Pancreas (tissue), 10 donors: ENCODE measurements around the gene KCNN1. TPM values are rescaled to one million over a fixed set of nuclear protein-coding genes. Genes with fewer than 3 reads are reported as not detected.

Source experiments
- ATAC-seq, 4 donors: fragments of 200-7000 bp; cut with Tn5 transposase; one replicate each; pipeline versions ENCODE4 v1.8.0 to v1.9.1; 2020; ENCODE audit warnings: mild to moderate bottlenecking in 4 of 4, moderate library complexity in 4 of 4
- DNase-seq, 6 donors: peaks; one replicate each; pipeline ENCODE4 v3.0.0-alpha.2; 2020
- FAIRE-seq: peaks from 2 replicates; lab custom pipeline; 2012; peaks lifted over from hg19 to GRCh38; lab: Jason Lieb, UNC
- H3K27ac ChIP-seq, 4 donors: fragments of 200-600 bp; sonication (generic); 1 replicate in 3 of 4; 2 replicates in 1 of 4; pipeline versions ENCODE4 v1.5.0 to v1.8.0; 2020
- H3K27me3 ChIP-seq, 4 donors: fragments of 200-600 bp; one replicate each; pipeline ENCODE4 v1.8.0; 2021
- H3K36me3 ChIP-seq, 3 donors: fragments of 200-600 bp; sonication (generic) in 1 of 3; one replicate each; pipeline versions ENCODE4 v1.5.0 to v1.8.0; 2020 to 2021
- H3K4me1 ChIP-seq, 3 donors: fragments of 200-600 bp; one replicate each; pipeline ENCODE4 v1.8.0; 2021
- H3K4me3 ChIP-seq, 4 donors: fragments of 200-600 bp; sonication (generic) in 2 of 4; one replicate each; pipeline versions ENCODE4 v1.5.0 to v1.8.0; 2020 to 2021
- H3K9me3 ChIP-seq, 4 donors: fragments of 200-600 bp; one replicate each; pipeline ENCODE4 v1.8.0; 2021
- CTCF ChIP-seq, 4 donors: fragments of 200-600 bp; sonication (generic) in 3 of 4; IDR thresholded peaks; one replicate each; pipeline versions ENCODE4 v1.5.0 to v1.8.0; 2021; ENCODE audit warnings: antibody characterized with exemption in 4 of 4
- WGBS, 2 donors: extraction: QIAGEN DNeasy Blood & Tissue Kit; methylation state at CpG; one replicate each; pipeline ENCODE4 v1.1.7; 2013; 5-methylcytosine and 5-hydroxymethylcytosine counted together
- intact Hi-C, 3 donors: fragments of 100-400 bp; cut with DNase I; formaldehyde crosslinking; loops; one replicate each; pipeline versions ENCODE4 v1.11.1 to v1.14.2; 2022
- polyA plus RNA-seq, 2 donors: library from polyadenylated mRNA; stranded (reverse); fragments of 200-250 nt; gene quantifications; one replicate each; pipeline ENCODE4 v1.2.3, GENCODE V29; 2013
- total RNA-seq, 6 donors: library from RNA; stranded (reverse); fragmentation: NEBNext Ultra II Directional in 4 of 6; extraction: Animal tissue kit (Norgen Biotek cat#: 25700) in 4 of 6; gene quantifications; one replicate each; pipeline versions ENCODE4 v1.2.1 to v1.2.4, GENCODE V29; 2021 to 2023
- donor health status: healthy with polysubstance abuse.
- donor health status: DM: no; HTN: no; CAD: no; lungs with moderate emphysema.
- donor health status: DM: no; HTN: no; CAD: no.
- donor health status: control.
- donor health status: control.
- donor health status: Bipolar disorder and iron deficiency.
- donor health status: DM: yes; HTN: yes; CAD: no.
- donor health status: DM: no; HTN: no; CAD: no.
- donor health status: DM: no; HTN: no; CAD: no.
- donor health status: DM: yes; HTN: yes; CAD: no.

KCNN1 gene
- total and polyA plus RNA-seq, 8 donors: 0.08 to 0.33 (median 0.19) TPM; not detected in 5

DNA sequence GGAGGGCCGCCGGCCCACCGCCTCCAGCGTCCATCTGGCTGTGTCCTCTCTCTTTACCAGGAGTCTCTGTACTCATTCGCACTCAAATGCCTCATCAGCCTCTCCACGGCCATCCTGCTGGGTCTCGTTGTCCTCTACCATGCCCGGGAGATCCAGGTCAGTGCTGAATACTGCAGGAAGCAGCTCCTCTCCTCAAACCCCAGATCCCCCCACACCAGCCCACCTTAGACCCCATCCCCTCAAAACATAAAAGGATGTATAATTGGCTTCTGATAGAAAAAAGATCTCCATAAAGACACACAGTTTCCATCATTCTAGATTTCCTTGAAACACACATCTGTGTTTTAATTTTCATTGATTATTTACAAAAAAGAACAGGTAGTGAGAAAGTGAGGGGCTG is 8.1 kb downstream of the KCNN1 start:
- ATAC-seq (no peak), FAIRE-seq (no peak)
- WGBS, 2 donors: 72 to 85% methylated on average over 8 of the region's 8 CpGs

GRCh38 chr19:17977021-17977420 is 10.1 kb downstream of the KCNN1 start:
- 75 to 80% methylated on average over 4 of the region's 4 CpGs for WGBS, 2 donors

More for the DNA sequence above, 8.1 kb downstream of the KCNN1 start:
- Histone ChIP-seq H3K27ac (no peak overlapping the region), H3K9me3 (no peaks in the 10 kb centered on the region), H3K4me3 (no peak overlapping the region), H3K27me3 (no peaks in the 10 kb centered on the region), H3K36me3 (no peaks in the 10 kb centered on the region), H3K4me1 (no peaks in the 10 kb centered on the region)
- no peak for TF ChIP-seq CTCF (IDR thresholded peaks at IDR 0.05)
- intact Hi-C loops: no loop called here
- no peak for DNase-seq

GRCh38 chr19:17977488-17977887 is 10.6 kb downstream of the KCNN1 start:
- ATAC-seq: no peak
- Histone ChIP-seq H3K4me3 (no peak overlapping the region), H3K4me1 (no peaks in the 10 kb centered on the region), H3K36me3 (no peaks in the 10 kb centered on the region), H3K9me3 (no peaks in the 10 kb centered on the region), H3K27ac (no peak overlapping the region), H3K27me3 (no peaks in the 10 kb centered on the region)
- no peak for DNase-seq
- no peak for FAIRE-seq
- intact Hi-C loops: no loop called here
- WGBS, 2 donors: 49 to 71% methylated on average over 7 of the region's 7 CpGs
- TF ChIP-seq CTCF (IDR thresholded peaks at IDR 0.05): no peak

More at GRCh38 chr19:17977021-17977420, 10.1 kb downstream of the KCNN1 start:
- ATAC-seq (no peak), FAIRE-seq (no peak), DNase-seq (no peak)
- no peak for TF ChIP-seq CTCF (IDR thresholded peaks at IDR 0.05)
- Histone ChIP-seq H3K4me1 (no peaks in the 10 kb centered on the region), H3K4me3 (no peak overlapping the region), H3K9me3 (no peaks in the 10 kb centered on the region), H3K27ac (no peak overlapping the region), H3K27me3 (no peaks in the 10 kb centered on the region), H3K36me3 (no peaks in the 10 kb centered on the region)
- intact Hi-C loops: no loop called here

DNA sequence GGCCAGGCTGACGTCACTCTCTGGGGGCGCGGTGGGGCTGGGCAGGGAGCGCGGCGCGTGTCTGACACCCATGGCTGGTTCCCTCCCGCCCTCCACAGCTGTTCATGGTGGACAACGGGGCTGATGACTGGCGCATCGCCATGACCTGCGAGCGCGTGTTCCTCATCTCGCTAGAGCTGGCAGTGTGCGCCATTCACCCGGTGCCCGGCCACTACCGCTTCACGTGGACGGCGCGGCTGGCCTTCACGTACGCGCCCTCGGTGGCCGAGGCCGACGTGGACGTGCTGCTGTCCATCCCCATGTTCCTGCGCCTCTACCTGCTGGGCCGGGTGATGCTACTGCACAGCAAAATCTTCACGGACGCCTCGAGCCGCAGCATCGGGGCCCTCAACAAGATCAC is 14.7 kb downstream of the KCNN1 start:
- ATAC-seq: no peak
- Histone ChIP-seq H3K4me3 (no peak overlapping the region), H3K27me3 (no peaks in the 10 kb centered on the region), H3K9me3 (no peaks in the 10 kb centered on the region), H3K36me3 (no peaks in the 10 kb centered on the region), H3K4me1 (no peaks in the 10 kb centered on the region), H3K27ac (no peak overlapping the region)
- 80 to 88% methylated on average over 38 of the region's 38 CpGs for WGBS, 2 donors
- FAIRE-seq: no peak
- intact Hi-C loops: no loop called here
- DNase-seq: no peak
- no peak for TF ChIP-seq CTCF (IDR thresholded peaks at IDR 0.05)

GRCh38 chr19:17982430-17982829 is 15.5 kb downstream of the KCNN1 start:
- no peak for FAIRE-seq
- intact Hi-C loops: no loop called here
- H3K4me1 ChIP-seq: no peaks in the 10 kb centered on the region

More at GRCh38 chr19:17982430-17982829, 15.5 kb downstream of the KCNN1 start:
- TF ChIP-seq CTCF (IDR thresholded peaks at IDR 0.05): no peak
- no peaks in the 10 kb centered on the region for H3K9me3 ChIP-seq
- no peak overlapping the region for H3K4me3 ChIP-seq
- H3K27ac ChIP-seq: no peak overlapping the region
- ATAC-seq: no peak
- 51 to 70% methylated on average over 20 to 22 of the region's 22 CpGs for WGBS, 2 donors
- no peak for DNase-seq
- H3K27me3 ChIP-seq: no peaks in the 10 kb centered on the region
- H3K36me3 ChIP-seq: no peaks in the 10 kb centered on the region
